Mesothelial cell of epicardium (in vitro differentiated cells): ENCODE data around the gene CREG1. TPM values are rescaled to one million over a fixed set of nuclear protein-coding genes. Genes with fewer than 3 reads are reported as not detected.

Experiments
- DNase-seq, 2 experiments: peaks; one replicate each; pipeline ENCODE4 v3.0.0; 2021; ENCODE audit warnings: low spot score in 2 of 2; ENCODE audit not compliant: unreplicated experiment in 2 of 2
- H3K27ac Mint-ChIP-seq: 2 replicates; pipeline ENCODE4 v1.8.0; 2021; ENCODE audit warnings: mixed read lengths
- H3K27me3 Mint-ChIP-seq: 2 replicates; pipeline ENCODE4 v1.8.0; 2021; ENCODE audit warnings: low read depth, mixed read lengths
- H3K36me3 Mint-ChIP-seq: 2 replicates; pipeline ENCODE4 v1.8.0; 2021; ENCODE audit warnings: mixed read lengths
- H3K4me1 Mint-ChIP-seq: 2 replicates; pipeline ENCODE4 v1.8.0; 2021; ENCODE audit warnings: mixed read lengths
- H3K4me3 Mint-ChIP-seq: 2 replicates; pipeline ENCODE4 v1.8.0; 2021; ENCODE audit warnings: mild to moderate bottlenecking, moderate library complexity, mixed read lengths
- H3K9me3 Mint-ChIP-seq: 2 replicates; pipeline ENCODE4 v1.8.0; 2021; ENCODE audit warnings: mixed read lengths
- total RNA-seq: library from RNA; stranded (reverse); gene quantifications from 3 replicates; pipeline ENCODE4 v1.2.1, GENCODE V29; 2021
- TF ChIP-seq, protein P1 (sequence below): fragments of 200-600 bp; sonication (generic); IDR thresholded peaks from one replicate; pipeline ENCODE4 v1.5.0; 2021; ENCODE audit warnings: antibody characterized with exemption; ENCODE audit not compliant: unreplicated experiment

Gene CREG1
- total RNA-seq, 1 donor from 2014 or later, result 41.7 TPM

DNA sequence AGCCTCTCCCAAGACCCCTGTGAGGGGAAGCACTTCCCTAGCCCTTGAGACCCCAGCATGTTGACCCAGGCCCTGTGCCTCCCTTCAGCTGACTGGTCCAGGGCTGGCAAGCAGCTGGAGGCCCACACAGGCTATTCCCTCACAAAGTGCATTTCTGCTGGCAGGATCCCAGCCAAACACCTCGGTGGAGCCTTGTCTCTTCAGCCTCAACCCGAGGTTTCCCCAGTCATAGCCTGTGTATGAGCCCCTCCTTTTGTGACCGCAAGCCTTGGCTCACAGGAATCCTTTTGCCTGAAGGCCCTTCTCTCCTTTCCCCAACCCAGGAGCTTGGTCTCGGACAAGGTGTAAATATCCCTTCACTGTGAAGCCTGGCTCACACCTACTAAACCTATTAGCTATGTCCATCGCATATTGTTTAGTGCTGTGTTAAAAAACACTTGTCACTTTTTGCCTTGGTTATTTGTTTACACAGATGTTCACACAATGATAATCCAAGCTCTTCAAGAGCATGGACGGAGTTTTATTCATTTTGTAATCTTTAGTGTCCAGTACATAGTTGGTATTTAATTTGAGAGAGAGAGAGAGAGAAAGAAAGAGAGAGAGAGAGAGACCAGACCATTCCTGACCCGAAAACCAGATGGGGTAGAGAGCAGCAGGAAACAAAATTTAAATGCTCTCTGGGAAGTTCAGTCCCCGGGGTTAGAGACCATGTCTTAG is 26.7 kb downstream of the CREG1 start:
- Mint-ChIP-seq H3K36me3 (no peaks in the 10 kb centered on the region), H3K27ac (no peak overlapping the region), H3K4me1 (no peaks in the 10 kb centered on the region), H3K4me3 (no peak overlapping the region), H3K9me3 (peaks cover 28% of the 10 kb centered on the region), H3K27me3 (peaks cover 7% of the 10 kb centered on the region)
- TF ChIP-seq, protein P1, sequence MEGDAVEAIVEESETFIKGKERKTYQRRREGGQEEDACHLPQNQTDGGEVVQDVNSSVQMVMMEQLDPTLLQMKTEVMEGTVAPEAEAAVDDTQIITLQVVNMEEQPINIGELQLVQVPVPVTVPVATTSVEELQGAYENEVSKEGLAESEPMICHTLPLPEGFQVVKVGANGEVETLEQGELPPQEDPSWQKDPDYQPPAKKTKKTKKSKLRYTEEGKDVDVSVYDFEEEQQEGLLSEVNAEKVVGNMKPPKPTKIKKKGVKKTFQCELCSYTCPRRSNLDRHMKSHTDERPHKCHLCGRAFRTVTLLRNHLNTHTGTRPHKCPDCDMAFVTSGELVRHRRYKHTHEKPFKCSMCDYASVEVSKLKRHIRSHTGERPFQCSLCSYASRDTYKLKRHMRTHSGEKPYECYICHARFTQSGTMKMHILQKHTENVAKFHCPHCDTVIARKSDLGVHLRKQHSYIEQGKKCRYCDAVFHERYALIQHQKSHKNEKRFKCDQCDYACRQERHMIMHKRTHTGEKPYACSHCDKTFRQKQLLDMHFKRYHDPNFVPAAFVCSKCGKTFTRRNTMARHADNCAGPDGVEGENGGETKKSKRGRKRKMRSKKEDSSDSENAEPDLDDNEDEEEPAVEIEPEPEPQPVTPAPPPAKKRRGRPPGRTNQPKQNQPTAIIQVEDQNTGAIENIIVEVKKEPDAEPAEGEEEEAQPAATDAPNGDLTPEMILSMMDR, result no peak
- DNase-seq, result no peak

DNA sequence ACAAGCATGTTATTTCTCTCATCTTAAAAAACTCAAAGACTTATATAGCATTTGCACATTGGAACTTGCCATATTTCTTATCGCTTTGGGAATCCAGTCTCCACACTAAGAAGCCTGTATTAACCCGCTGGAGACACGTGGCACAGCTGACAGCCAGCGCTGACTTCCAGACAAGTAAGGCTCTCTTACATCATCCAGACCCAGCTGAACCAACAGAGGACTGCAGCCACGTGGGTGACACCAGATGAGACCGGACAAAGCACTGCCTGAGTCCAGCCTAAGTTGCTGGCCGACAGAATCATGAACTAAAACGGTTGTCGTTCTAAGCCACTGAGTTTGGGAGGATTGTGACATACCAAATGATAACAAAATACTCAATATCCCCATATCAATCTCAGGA is 28.9 kb downstream of the CREG1 start:
- DNase-seq, result no peak

DNA sequence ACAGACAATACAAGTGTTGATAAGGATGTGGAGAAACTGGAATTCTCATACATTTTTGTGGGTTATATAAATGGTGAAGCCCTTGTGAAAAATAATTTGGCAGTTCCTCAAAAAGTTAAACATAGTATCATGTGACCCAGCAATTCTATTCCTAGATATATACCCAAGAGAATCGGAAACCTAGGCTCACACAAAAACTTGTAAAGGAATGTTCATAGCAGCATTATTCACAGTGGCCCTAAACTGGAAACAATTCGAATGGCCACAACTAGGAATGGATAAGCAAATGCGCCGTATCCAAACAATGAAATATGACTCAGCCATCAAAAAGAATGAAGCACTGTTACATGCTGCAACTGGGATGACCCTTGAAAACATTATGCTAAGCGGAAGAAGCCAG is 31.3 kb downstream of the CREG1 start:
- H3K4me3 Mint-ChIP-seq, result no peak overlapping the region
- TF ChIP-seq, protein P1, result no peak
- peaks cover 30% of the 10 kb centered on the region for H3K9me3 Mint-ChIP-seq
- H3K27ac Mint-ChIP-seq, result no peak overlapping the region
- H3K4me1 Mint-ChIP-seq, result no peaks in the 10 kb centered on the region
- DNase-seq, result no peak
- no peaks in the 10 kb centered on the region for H3K36me3 Mint-ChIP-seq
- peaks cover 7% of the 10 kb centered on the region for H3K27me3 Mint-ChIP-seq

More for the DNA sequence above, 28.9 kb downstream of the CREG1 start:
- Mint-ChIP-seq H3K4me3 (no peak overlapping the region), H3K27ac (no peak overlapping the region), H3K27me3 (peaks cover 7% of the 10 kb centered on the region), H3K9me3 (peaks cover 30% of the 10 kb centered on the region), H3K36me3 (no peaks in the 10 kb centered on the region), H3K4me1 (no peaks in the 10 kb centered on the region)
- TF ChIP-seq, protein P1, result no peak

DNA sequence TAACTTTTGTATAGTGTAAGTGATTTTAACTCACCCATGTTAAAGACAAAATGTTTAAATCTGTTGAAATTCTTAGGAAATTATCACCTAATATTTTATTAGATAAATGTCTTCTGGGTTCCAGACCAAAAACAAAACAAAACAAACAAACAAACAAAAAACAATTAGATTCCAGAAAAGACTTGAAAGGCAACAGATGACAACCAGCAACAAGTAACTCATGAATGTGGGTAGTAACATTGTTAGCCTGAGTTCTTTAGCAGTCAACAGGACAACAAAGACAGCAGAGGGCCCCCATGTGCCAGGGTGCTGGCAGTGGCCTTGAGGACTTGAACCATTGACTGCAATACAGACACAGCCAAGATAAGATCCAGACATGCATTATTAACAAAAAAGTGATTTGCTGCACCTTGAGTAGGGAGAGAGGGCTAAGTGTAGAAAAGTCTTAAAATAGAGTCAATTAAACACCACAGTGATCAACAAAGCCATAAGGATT is 32.8 kb downstream of the CREG1 start:
- DNase-seq, result no peak
- peaks cover 30% of the 10 kb centered on the region for H3K9me3 Mint-ChIP-seq
- H3K36me3 Mint-ChIP-seq, result no peaks in the 10 kb centered on the region
- no peaks in the 10 kb centered on the region for H3K4me1 Mint-ChIP-seq
- no peak overlapping the region for H3K4me3 Mint-ChIP-seq
- H3K27me3 Mint-ChIP-seq, result peaks cover 7% of the 10 kb centered on the region
- TF ChIP-seq, protein P1, result no peak
- no peak overlapping the region for H3K27ac Mint-ChIP-seq

DNA sequence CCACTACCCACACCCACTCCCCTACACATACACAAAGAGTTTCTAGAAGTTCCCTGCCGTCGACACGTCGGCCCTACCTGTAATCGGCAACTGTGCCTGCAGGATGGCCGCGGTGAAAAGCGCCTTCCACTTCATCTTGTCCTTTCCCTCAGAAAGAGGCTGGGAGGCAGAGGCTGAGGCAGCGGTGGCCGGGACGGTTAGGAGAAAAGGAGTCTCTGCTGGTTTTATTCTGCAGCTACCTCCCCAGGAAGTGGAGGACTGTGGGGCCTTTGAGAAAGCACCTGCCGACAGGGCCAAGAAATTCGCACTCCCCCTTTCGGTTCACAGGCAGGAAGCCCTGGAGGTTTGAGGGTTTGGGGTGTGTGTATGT is 35.2 kb downstream of the CREG1 start, which contains the start of gene CD247:
CD247 (minus strand) TSS at position 199 of the 370 bp plus-strand sequence; CDS start at position 135, 64 bp downstream.
- no peaks in the 10 kb centered on the region for H3K36me3 Mint-ChIP-seq
- H3K27me3 Mint-ChIP-seq, result no peaks in the 10 kb centered on the region
- TF ChIP-seq, protein P1, result no peak
- no peak within 1 kb of the TSS for H3K27ac Mint-ChIP-seq
- no peak for DNase-seq
- H3K4me3 Mint-ChIP-seq, result no peak within 1 kb of the TSS
- H3K4me1 Mint-ChIP-seq, result no peaks in the 10 kb centered on the region
- H3K9me3 Mint-ChIP-seq, result peaks cover 17% of the 10 kb centered on the region
